Fibroblast of skin of scalp (primary cell): ENCODE data around the gene CFAP100.
A peak's percentile ranks its signal among the peaks of the same experiment; 100 is the strongest.

Source experiments
- DNase-seq: peaks from one replicate; pipeline ENCODE4 v3.0.0-alpha.2; 2013

The CFAP100 gene

DNA sequence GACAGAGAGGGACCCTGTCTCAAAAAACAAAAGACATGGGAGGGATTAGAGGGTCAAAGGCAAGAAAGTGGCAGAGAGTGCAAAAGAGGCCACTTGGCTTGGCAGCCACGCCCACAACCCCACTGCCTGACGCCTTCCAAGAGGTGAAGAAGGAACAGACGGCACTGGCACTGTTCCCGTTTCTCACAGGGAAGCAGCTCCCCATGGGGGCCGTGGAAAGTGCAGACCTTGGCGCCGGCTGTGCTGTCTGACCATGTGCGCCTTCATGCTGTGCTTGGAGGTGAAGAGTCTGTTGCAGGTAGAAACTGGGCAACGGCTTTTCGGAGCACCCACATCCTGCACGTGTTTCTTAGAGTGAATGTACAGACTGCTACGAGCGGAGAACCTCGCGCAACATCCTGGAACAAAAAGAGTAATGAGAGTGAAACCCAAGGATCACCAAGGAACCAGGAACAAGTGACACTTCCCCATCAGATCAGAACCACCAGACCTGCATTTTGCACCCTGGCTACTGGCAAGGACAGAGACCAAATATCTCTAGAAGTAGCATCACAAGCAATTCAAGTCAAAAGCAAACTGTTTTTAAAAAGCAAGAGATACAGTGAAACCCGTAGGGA lies 71.3 kb downstream of the CFAP100 start:
- DNase-seq: no peak

GRCh38 chr3:126466886-126467610 lies 72.3 kb downstream of the CFAP100 start:
- DNase-seq: no peak

DNA sequence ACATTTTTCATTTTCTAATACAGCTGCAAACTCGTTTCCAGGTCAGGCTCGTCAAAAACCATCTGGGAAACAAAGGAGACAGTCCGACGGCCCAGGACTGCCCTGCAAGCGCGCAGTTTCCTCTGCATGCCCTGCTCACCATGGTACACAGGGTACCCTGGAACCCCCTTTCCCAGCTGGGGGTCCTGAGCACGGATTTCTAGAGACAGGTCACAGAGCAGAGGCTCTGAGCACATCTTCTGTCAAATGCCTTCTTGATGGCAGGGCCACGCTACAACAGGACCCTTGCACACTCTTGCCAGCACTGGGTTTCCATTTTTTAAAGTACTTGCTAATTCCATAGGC lies 72.9 kb downstream of the CFAP100 start:
- DNase-seq: no peak

- no peak for DNase-seq
These were observed 73.6 kb downstream of the CFAP100 start for GRCh38 chr3:126468028-126468891.

DNA sequence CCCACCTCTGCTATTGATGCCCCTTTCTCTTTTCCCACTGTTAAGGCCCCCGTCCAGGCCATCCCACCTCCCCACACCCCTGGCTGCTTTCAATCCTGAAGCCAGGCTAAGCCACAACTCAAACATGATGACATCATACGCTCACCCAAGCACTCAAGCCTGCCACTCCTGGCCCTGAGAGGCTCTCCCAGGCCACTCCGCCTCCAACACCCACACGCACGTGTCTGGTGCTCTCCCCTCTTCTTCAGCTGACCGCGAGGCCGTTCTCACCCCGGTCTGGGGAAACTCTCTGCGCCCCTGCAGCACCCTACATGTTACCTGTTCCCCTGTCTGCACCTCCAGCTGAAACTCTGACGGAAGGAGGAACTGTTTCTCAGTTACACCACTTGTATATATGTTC lies 74.8 kb downstream of the CFAP100 start:
- no peak for DNase-seq

- DNase-seq: peak; percentile 65
These were observed 77.7 kb downstream of the CFAP100 start for GRCh38 chr3:126472277-126473006.

- no peak for DNase-seq
These were observed 78.8 kb downstream of the CFAP100 start for GRCh38 chr3:126473292-126474168.

GRCh38 chr3:126474498-126475412 lies 80.0 kb downstream of the CFAP100 start:
- peak; percentile 18 for DNase-seq

DNA sequence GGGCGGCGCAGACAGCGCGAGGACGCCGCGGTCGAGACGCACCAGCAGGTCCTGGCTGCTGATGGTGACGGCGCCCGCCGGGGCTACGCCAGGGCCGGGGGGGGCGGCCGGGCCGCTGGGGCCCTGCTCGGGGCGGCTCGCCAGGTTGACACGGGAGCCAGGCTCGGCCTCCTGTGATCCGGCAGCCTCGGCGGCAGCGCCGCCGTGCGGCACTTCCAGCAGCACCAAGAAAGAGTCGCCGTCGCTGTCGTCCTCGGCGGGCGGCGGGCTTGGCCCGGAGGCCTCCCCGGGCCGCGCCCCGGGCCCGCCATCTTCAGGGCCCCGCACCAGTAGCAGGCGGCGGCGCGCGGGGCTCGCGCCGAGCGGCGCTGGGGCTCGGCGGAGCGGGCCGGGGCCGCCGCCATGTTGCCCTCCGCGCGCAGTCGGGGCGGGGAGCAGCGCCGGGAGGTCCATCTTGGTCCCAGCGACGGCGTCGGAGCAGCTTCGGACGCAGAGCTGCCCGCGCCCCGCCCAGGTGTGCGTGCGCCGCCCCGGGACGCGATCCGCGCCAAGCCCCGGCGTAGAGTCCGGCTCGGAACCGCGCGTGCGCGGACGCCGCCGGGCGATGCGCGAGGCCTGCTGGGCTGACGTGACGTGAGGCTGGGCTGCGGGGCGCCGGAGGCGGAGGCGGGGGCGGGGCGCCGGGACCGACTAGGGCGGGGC lies 80.9 kb downstream of the CFAP100 start, which contains the start of gene ZXDC:
ZXDC (minus strand) TSS at position 479 of the 702 bp plus-strand sequence; CDS start at position 453, 26 bp downstream.
- DNase-seq: peak; percentile 96

- peak; percentile 24 for DNase-seq
These were observed 81.7 kb downstream of the CFAP100 start for GRCh38 chr3:126476166-126477060.

GRCh38 chr3:126477061-126477380 lies 82.3 kb downstream of the CFAP100 start:
- no peak for DNase-seq

- DNase-seq: no peak
These were observed 84.0 kb downstream of the CFAP100 start for GRCh38 chr3:126478581-126479310.

GRCh38 chr3:126479642-126480041 lies 84.9 kb downstream of the CFAP100 start:
- no peak for DNase-seq

DNA sequence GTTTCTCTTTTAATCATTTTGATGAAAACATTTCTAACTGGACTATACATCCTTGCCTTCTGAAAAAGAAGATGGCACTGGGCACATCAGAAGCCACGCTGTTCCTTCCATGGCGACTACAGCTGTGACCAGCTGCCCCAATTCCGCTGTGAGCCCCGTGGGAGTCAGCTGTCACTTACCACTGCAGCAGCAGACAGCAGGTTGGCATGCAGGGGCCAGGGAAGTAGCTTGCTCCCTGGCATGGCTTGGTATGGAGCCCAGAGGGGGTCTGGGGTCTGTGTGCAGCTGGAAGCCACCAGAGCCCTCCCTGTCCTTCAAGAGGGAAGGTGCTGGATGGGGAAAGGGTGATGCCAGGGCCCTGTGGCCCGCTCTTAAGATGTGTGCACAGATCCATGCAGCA lies 85.5 kb downstream of the CFAP100 start:
- no peak for DNase-seq

DNA sequence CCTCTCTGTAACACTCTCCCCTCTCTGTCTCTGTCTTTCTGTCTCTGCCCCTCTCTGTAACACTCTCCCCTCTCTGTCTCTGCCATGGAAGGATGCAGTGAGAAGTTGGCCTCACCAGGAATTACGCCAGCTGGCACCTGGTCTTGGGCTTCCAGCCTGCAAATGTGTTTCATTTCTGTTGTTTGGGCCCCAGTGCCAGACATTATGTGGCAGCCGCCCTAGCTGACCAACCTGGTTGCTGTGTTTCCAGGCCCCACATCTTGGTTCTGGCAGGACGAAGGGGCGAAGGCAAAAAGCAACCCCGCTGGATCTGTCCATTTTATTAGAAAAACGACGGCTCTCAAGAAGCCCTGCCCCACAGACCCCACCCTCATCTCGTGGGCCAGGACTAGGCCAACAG lies 86.2 kb downstream of the CFAP100 start:
- DNase-seq: no peak

GRCh38 chr3:126481808-126482502 lies 87.2 kb downstream of the CFAP100 start:
- DNase-seq: no peak

- DNase-seq: no peak
These were observed 88.0 kb downstream of the CFAP100 start for GRCh38 chr3:126482503-126483255.
